Hepatocyte (in vitro differentiated cells): Measurements from ENCODE around the gene GAD2. TPM values are rescaled to one million over a fixed set of nuclear protein-coding genes. Genes with fewer than 3 reads are reported as not detected.
"Not testable (repeated sequence)": the region's sequence is repeated elsewhere in the genome, so short reads cannot be mapped to it uniquely, and the experiment has no call there.

Source experiments
- DNase-seq: peaks from one replicate; pipeline ENCODE4 v3.0.0-alpha.2; 2016; ENCODE audit warnings: low spot score
- H2AFZ ChIP-seq: fragments of 200-600 bp; sonication (generic); 2 replicates; pipeline ENCODE4 v1.6.0; 2016; ENCODE audit warnings: antibody characterized with exemption, mild to moderate bottlenecking
- H3K27ac ChIP-seq: fragments of 200-600 bp; sonication (generic); 2 replicates; pipeline ENCODE4 v1.5.1; 2016; ENCODE audit warnings: mild to moderate bottlenecking
- H3K27me3 ChIP-seq: fragments of 200-600 bp; sonication (generic); 2 replicates; pipeline ENCODE4 v1.6.1; 2016
- H3K36me3 ChIP-seq: fragments of 200-600 bp; sonication (generic); replicated peaks from 2 replicates; pipeline ENCODE4 v1.5.1; 2016; ENCODE audit warnings: low read depth; ENCODE audit not compliant: insufficient read depth
- H3K4me1 ChIP-seq: fragments of 200-600 bp; sonication (generic); 2 replicates; pipeline ENCODE4 v1.5.1; 2016; ENCODE audit warnings: mild to moderate bottlenecking, moderate library complexity; ENCODE audit not compliant: insufficient read depth
- H3K4me2 ChIP-seq: fragments of 200-600 bp; sonication (generic); 2 replicates; pipeline ENCODE4 v1.6.0; 2016
- H3K4me3 ChIP-seq: fragments of 200-600 bp; sonication (generic); 2 replicates; pipeline ENCODE4 v1.5.1; 2016; ENCODE audit warnings: mild to moderate bottlenecking
- H3K79me2 ChIP-seq: fragments of 200-600 bp; sonication (generic); 2 replicates; pipeline ENCODE4 v1.6.0; 2017; ENCODE audit warnings: mild to moderate bottlenecking
- H3K9me2 ChIP-seq: fragments of 200-600 bp; sonication (generic); replicated peaks from 2 replicates; pipeline ENCODE4 v1.6.0; 2017; ENCODE audit warnings: mild to moderate bottlenecking; ENCODE audit not compliant: insufficient read depth
- H3K9me3 ChIP-seq: fragments of 200-600 bp; sonication (generic); 2 replicates; pipeline ENCODE4 v1.5.1; 2016; ENCODE audit warnings: low read depth, mild to moderate bottlenecking
- H4K20me1 ChIP-seq: fragments of 200-600 bp; sonication (generic); 2 replicates; pipeline ENCODE4 v1.6.0; 2016; ENCODE audit warnings: mild to moderate bottlenecking; ENCODE audit not compliant: insufficient read depth, poor library complexity, severe bottlenecking
- EZH2 ChIP-seq: fragments of 200-600 bp; sonication (generic); IDR thresholded peaks from 2 replicates; pipeline ENCODE4 v1.6.1; 2016; ENCODE audit warnings: antibody characterized with exemption, mild to moderate bottlenecking, borderline replicate concordance
- EZH2phosphoT487 ChIP-seq: fragments of 200-600 bp; sonication (generic); IDR thresholded peaks from one replicate; pipeline ENCODE4 v1.6.1; 2018; ENCODE audit warnings: antibody characterized with exemption, mild to moderate bottlenecking, low read depth, moderate library complexity; ENCODE audit not compliant: unreplicated experiment, severe bottlenecking
- whole genome bisulfite sequencing: methylation state at CpG from one replicate; pipeline ENCODE4 v1.1.6; 2016; ENCODE audit warnings: low lambda C conversion rate; ENCODE audit errors: missing lambda C conversion rate; 5-methylcytosine and 5-hydroxymethylcytosine counted together
- polyA plus RNA-seq: library from polyadenylated mRNA; unstranded; fragments of >200 nt; fragmentation: Nextera tagmentation; extraction: Ambion mirVana; gene quantifications from 2 replicates; pipeline ENCODE4 v1.2.1, GENCODE V29; 2016
- total RNA-seq: library from RNA; depleted of rRNA; stranded (reverse); fragments of >200 nt; gene quantifications from 2 replicates; pipeline ENCODE4 v1.2.3, GENCODE V29; 2014
- TF ChIP-seq, protein P1 (sequence below): fragments of 200-600 bp; sonication (generic); IDR thresholded peaks from 2 replicates; pipeline ENCODE4 v1.5.1; 2016; ENCODE audit warnings: antibody characterized with exemption, mild to moderate bottlenecking; ENCODE audit not compliant: poor library complexity

The GAD2 gene
- total and polyA plus RNA-seq, 2 experiments from 2014 or later, result 0.33 to 0.53 TPM

DNA sequence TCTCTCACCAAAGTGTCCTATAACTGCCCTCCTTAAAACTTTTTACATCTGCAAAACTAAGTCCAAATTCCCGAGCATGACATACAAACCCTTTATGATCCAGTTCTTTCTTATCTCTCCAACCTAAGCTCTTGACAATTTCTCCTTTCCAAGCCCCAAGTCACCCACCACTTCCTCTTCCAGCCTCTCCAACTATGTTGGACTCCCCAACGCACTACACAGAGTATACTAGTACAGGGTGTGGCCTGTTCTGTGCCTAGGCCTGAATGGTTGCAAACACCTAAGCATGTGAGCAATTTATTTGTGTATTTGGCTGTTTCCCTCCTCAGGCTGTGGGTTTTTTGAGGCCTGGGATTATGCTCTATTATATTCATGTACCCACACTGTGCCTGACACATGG lies 120.4 kb downstream of the GAD2 start:
- Histone ChIP-seq H3K36me3 (no peaks in the 10 kb centered on the region), H3K27me3 (no peaks in the 10 kb centered on the region), H2AFZ (no peak overlapping the region), H3K79me2 (no peaks in the 10 kb centered on the region), H3K27ac (no peak overlapping the region), H3K4me2 (no peak overlapping the region), H3K9me2 (no peaks in the 10 kb centered on the region), H3K4me1 (peaks cover 9% of the 10 kb centered on the region), H3K9me3 (no peaks in the 10 kb centered on the region), H3K4me3 (no peak overlapping the region), H4K20me1 (no peaks in the 10 kb centered on the region)
- DNase-seq, result no peak
- no peak for TF ChIP-seq EZH2phosphoT487
- TF ChIP-seq, protein P1, sequence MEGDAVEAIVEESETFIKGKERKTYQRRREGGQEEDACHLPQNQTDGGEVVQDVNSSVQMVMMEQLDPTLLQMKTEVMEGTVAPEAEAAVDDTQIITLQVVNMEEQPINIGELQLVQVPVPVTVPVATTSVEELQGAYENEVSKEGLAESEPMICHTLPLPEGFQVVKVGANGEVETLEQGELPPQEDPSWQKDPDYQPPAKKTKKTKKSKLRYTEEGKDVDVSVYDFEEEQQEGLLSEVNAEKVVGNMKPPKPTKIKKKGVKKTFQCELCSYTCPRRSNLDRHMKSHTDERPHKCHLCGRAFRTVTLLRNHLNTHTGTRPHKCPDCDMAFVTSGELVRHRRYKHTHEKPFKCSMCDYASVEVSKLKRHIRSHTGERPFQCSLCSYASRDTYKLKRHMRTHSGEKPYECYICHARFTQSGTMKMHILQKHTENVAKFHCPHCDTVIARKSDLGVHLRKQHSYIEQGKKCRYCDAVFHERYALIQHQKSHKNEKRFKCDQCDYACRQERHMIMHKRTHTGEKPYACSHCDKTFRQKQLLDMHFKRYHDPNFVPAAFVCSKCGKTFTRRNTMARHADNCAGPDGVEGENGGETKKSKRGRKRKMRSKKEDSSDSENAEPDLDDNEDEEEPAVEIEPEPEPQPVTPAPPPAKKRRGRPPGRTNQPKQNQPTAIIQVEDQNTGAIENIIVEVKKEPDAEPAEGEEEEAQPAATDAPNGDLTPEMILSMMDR, result no peak
- no peak for TF ChIP-seq EZH2
- WGBS, result 82% methylated on average over 2 of the region's 2 CpGs

DNA sequence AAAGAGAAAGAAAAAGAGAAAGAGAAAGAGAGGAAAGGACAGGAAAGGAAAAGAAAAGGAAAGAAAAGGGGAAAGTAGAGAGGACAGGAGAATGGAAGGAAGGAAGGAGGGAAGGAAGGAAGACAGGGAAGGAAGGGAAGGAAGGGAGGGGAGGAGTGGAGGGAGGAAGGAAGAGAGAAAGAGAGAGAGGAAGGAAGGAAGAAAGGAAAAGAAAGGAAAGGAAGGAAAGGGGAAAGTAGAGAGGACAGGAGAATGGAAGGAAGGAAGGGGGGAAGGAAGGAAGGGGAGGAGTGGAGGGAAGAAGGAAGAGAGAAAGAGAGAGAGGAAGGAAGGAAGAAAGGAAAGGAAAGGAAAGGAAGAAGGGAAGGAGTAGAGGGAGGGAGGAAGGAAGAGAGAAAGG lies 125.1 kb downstream of the GAD2 start:
- H3K4me1 ChIP-seq, result no peaks in the 10 kb centered on the region

DNA sequence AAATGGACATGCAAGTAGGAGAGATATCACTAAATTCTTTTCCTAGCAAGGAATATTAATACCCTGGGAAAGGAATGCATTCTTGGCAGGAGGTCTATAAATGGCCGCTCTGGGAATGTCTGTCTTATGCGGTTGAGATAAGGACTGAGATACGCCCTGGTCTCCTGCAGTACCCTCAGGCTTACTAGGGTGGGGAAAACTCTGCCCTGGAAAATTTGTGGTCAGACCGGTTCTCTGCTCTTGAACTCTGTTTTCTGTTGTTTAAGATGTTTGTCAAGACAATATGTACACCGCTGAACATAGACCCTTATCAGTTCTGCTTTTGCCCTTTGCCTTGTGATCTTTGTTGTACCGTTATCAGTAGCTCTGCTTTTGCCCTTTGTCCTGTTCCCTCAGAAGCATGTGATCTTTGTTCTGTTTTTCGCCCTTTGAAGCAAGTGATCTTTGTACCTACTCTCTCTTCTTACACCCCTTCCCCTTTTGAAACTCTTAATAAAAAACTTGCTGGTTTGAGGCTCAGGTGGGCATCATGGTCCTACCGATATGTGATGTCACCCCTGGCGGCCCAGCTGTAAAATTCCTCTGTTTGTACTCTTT lies 132.3 kb downstream of the GAD2 start:
- 52% methylated on average over 9 of the region's 9 CpGs for WGBS
- not testable (repeated sequence) for H3K27me3 ChIP-seq, H3K9me3 ChIP-seq, H3K9me2 ChIP-seq, H3K36me3 ChIP-seq, H4K20me1 ChIP-seq, H2AFZ ChIP-seq, H3K4me2 ChIP-seq, H3K4me1 ChIP-seq, H3K79me2 ChIP-seq, H3K4me3 ChIP-seq
- DNase-seq, result peak; percentile 26
- H3K27ac ChIP-seq, result peak overlapping the region; percentile 80

More for the DNA sequence above, 125.1 kb downstream of the GAD2 start:
- H3K4me3 ChIP-seq, result no peak overlapping the region
- no peaks in the 10 kb centered on the region for H3K79me2 ChIP-seq
- no peak overlapping the region for H3K27ac ChIP-seq
- no peaks in the 10 kb centered on the region for H3K27me3 ChIP-seq
- no peak for DNase-seq
- TF ChIP-seq, protein P1, result no peak
- TF ChIP-seq EZH2 (no peak), EZH2phosphoT487 (no peak)
- H3K9me3 ChIP-seq, result no peaks in the 10 kb centered on the region
- no peaks in the 10 kb centered on the region for H3K9me2 ChIP-seq
- no peaks in the 10 kb centered on the region for H4K20me1 ChIP-seq
- H3K4me2 ChIP-seq, result no peak overlapping the region
- no peaks in the 10 kb centered on the region for H3K36me3 ChIP-seq
- H2AFZ ChIP-seq, result no peak overlapping the region

Other genes with a start within 250 kb of the GAD2 start
- gene APBB1IP, start 221.6 kb downstream of the GAD2 start, total RNA-seq, result 1.1 and 1.6 TPM in 2 replicates
- gene APBB1IP, start 221.6 kb downstream of the GAD2 start, polyA plus RNA-seq, result 1.8 and 2.0 TPM in 2 replicates